GM21390 (cell line): ENCODE measurements around the gene SPINK5.

ENCODE experiments used
- ATAC-seq: cut with Tn5 transposase; IDR thresholded peaks from one replicate; pipeline ENCODE4 v1.9.1; 2021; ENCODE audit not compliant: unreplicated experiment

Gene SPINK5

GRCh38 chr5:148172377-148172776 lies 108.6 kb downstream of the SPINK5 start:
- ATAC-seq = no peak

- no peak for ATAC-seq
Observed at GRCh38 chr5:148176480-148176879, 112.7 kb downstream of the SPINK5 start.

- ATAC-seq = no peak
Observed at GRCh38 chr5:148177207-148177606, 113.4 kb downstream of the SPINK5 start.

- no peak for ATAC-seq
Observed at GRCh38 chr5:148179234-148179824, 115.5 kb downstream of the SPINK5 start.

- ATAC-seq = peak; percentile 88
Observed at GRCh38 chr5:148186248-148187003, 122.6 kb downstream of the SPINK5 start.
